Peyer's patch (tissue), 4 donors: ENCODE data around the gene ULK3. TPM values are rescaled to one million over a fixed set of nuclear protein-coding genes. Genes with fewer than 3 reads are reported as not detected.

Source experiments
- DNase-seq, 3 donors: peaks; one replicate each; pipeline ENCODE4 v3.0.0-alpha.2; 2017 to 2019
- H3K27ac ChIP-seq, 4 donors: fragments of 200-600 bp; sonication (generic); one replicate each; pipeline ENCODE4 v1.5.1; 2016 to 2019
- H3K27me3 ChIP-seq, 2 donors: fragments of 200-600 bp; sonication (generic); one replicate each; pipeline ENCODE4 v1.5.1; 2019
- H3K36me3 ChIP-seq, 3 donors: fragments of 200-600 bp; sonication (generic); one replicate each; pipeline ENCODE4 v1.5.1; 2016 to 2019
- H3K4me1 ChIP-seq, 4 donors: fragments of 200-600 bp; sonication (generic); one replicate each; pipeline ENCODE4 v1.5.1; 2016 to 2019
- H3K4me3 ChIP-seq, 4 donors: fragments of 200-600 bp; sonication (generic); 1 replicate in 3 of 4; 2 replicates in 1 of 4; pipeline ENCODE4 v1.5.1; 2016 to 2019; ENCODE audit warnings: mild to moderate bottlenecking in 1 of 4
- H3K9me3 ChIP-seq, 4 donors: fragments of 200-600 bp; sonication (generic); one replicate each; pipeline ENCODE4 v1.5.1; 2016 to 2019; ENCODE audit warnings: mild to moderate bottlenecking in 1 of 4
- POLR2A ChIP-seq, 2 donors: fragments of 450-650 bp; IDR thresholded peaks; one replicate each; pipeline ENCODE4 v1.5.1; 2017; ENCODE audit warnings: antibody characterized with exemption in 2 of 2, mild to moderate bottlenecking in 2 of 2, moderate library complexity in 2 of 2
- total RNA-seq, 4 donors: library from RNA; depleted of rRNA; stranded (reverse); fragments of >200 nt; gene quantifications; one replicate each; pipeline ENCODE4 v1.1.0, GENCODE V29; 2016
- TF ChIP-seq, protein P1 (sequence below), 6 experiments: fragments of 450-650 bp in 4 of 6; fragments of 200-600 bp in 2 of 6; sonication (generic) in 1 of 6; IDR thresholded peaks; one replicate each; pipeline ENCODE4 v1.5.1; 2017 to 2019; ENCODE audit warnings: antibody characterized with exemption in 6 of 6, mild to moderate bottlenecking in 3 of 6, moderate library complexity in 1 of 6

ULK3 gene
- total RNA-seq, 4 donors from 2014 or later, result 194 to 508 (median 288) TPM

DNA sequence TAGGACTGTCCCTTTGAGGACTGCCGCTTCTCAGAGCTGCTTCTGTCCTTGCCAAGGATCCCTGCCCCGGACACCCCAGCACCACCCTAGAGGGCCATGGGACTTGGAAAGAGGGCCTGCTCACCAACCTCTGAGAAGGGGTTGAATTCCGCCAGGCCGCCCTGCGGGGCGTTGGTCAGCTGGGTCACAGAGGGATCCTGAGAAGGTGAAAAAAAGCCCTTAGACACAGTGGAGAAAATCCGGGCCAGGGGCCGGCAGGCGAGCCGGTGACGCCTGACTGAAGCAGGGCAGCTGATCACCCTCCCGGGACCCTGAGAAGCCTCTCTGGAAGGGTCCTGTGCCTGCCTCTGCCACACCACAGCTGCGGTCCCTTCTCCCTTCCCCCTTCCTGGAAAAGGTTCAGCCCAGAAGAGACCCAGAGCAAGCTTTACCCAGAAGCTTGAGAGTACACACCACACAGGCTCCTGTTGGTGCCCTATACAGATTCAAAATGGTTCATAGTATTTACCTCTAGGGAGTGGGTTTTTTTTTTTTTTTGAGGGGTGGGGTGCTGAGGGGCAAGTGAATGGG lies 11.6 kb upstream of the ULK3 start:
- peaks cover 0 to 51% (median 0%) of the 10 kb centered on the region in 3 donors for H3K36me3 ChIP-seq
- H3K27me3 ChIP-seq, result no peaks in the 10 kb centered on the region
- H3K4me1 ChIP-seq, result peaks cover 14 to 45% (median 19%) of the 10 kb centered on the region in 4 donors
- no peaks in the 10 kb centered on the region for H3K9me3 ChIP-seq
- TF ChIP-seq, protein P1, sequence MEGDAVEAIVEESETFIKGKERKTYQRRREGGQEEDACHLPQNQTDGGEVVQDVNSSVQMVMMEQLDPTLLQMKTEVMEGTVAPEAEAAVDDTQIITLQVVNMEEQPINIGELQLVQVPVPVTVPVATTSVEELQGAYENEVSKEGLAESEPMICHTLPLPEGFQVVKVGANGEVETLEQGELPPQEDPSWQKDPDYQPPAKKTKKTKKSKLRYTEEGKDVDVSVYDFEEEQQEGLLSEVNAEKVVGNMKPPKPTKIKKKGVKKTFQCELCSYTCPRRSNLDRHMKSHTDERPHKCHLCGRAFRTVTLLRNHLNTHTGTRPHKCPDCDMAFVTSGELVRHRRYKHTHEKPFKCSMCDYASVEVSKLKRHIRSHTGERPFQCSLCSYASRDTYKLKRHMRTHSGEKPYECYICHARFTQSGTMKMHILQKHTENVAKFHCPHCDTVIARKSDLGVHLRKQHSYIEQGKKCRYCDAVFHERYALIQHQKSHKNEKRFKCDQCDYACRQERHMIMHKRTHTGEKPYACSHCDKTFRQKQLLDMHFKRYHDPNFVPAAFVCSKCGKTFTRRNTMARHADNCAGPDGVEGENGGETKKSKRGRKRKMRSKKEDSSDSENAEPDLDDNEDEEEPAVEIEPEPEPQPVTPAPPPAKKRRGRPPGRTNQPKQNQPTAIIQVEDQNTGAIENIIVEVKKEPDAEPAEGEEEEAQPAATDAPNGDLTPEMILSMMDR (IDR thresholded peaks at IDR 0.05), result no peak
- no peak for TF ChIP-seq POLR2A (IDR thresholded peaks at IDR 0.05)
- no peak for DNase-seq
- no peak overlapping the region for H3K4me3 ChIP-seq
- H3K27ac ChIP-seq, result no peak overlapping the region

DNA sequence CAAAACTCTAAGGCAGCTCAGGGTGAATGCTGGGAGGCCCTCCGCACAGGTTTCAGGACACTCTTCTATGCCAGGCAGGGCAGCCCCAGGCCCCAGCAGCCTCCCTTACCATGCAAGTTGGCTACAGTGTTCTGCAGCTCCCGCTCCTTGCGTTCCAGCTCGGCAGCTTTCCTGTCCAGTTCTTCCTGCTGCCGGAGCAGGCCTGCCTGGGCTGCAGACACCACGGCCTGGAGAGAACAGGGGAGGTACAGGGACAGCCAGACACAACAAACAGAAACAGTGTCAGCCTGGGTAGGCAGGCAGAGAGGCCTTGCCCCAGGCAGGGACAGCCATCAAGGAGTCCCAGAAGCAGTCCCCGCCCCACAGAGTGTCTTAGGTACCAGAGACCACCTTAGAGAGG lies 9.0 kb upstream of the ULK3 start:
- peaks cover 4 to 19% (median 5%) of the 10 kb centered on the region in 4 donors for H3K4me1 ChIP-seq
- H3K27ac ChIP-seq, result no peak overlapping the region
- TF ChIP-seq, protein P1 (IDR thresholded peaks at IDR 0.05), result no peak
- no peak for TF ChIP-seq POLR2A (IDR thresholded peaks at IDR 0.05)
- H3K36me3 ChIP-seq, result peaks cover 0 to 77% (median 0%) of the 10 kb centered on the region in 3 donors
- no peak overlapping the region for H3K4me3 ChIP-seq
- H3K27me3 ChIP-seq, result no peaks in the 10 kb centered on the region
- no peaks in the 10 kb centered on the region for H3K9me3 ChIP-seq
- DNase-seq, result no peak

DNA sequence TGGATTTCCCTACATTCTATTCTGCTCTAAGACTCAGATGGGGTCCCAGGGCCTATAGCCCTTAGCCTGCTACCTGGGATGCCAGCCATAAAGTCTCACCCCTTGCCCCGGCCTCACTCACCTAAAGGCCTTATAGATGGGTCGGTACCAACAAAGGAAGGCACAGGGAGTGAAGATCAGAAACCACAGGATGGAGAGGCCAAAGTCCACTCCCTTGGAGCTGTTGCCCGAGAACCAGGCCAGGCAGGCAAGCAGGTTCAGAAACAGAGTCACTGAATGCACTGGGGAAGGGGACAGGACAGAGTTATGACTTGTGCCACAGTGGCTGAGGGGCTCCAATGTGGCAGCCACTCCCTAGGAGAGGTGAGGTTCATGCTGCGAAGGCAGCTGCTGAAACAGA lies 7.4 kb upstream of the ULK3 start:
- DNase-seq, result peak in 1 of 3 donors; percentile 68
- TF ChIP-seq POLR2A (IDR thresholded peaks at IDR 0.05), result no peak
- TF ChIP-seq, protein P1 (IDR thresholded peaks at IDR 0.05), result no peak
- H3K4me1 ChIP-seq, result peaks cover 0 to 8% (median 0%) of the 10 kb centered on the region in 4 donors
- no peak overlapping the region for H3K4me3 ChIP-seq
- H3K27me3 ChIP-seq, result no peaks in the 10 kb centered on the region
- peaks cover 0 to 84% (median 0%) of the 10 kb centered on the region in 3 donors for H3K36me3 ChIP-seq
- no peaks in the 10 kb centered on the region for H3K9me3 ChIP-seq
- peak overlapping the region in 1 of 4 donors; percentile 52 for H3K27ac ChIP-seq

DNA sequence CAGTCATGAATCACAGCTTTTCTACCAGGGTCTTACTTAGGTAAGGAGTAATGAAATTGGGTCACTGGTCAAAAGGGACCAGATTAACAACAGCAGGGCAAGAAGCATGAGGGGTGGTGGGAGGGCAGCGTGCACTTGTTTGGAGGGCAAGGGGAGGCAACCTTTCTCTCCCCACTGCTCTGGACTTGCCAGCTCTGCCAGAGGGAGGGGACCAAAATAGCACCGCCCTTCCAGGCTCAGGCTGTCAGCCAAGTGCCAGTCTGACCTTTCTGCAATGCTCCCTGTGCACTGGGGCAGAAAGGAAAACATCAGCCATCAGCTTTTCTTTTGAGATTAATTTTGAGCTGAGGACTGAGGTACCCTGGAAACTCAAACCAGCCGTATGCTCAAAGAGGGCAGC lies 4.5 kb upstream of the ULK3 start:
- Histone ChIP-seq H3K27me3 (no peaks in the 10 kb centered on the region), H3K27ac (no peak overlapping the region), H3K36me3 (peaks cover 0 to 68% (median 0%) of the 10 kb centered on the region in 3 donors), H3K4me1 (peaks cover 0 to 16% (median 11%) of the 10 kb centered on the region in 4 donors), H3K4me3 (no peak overlapping the region), H3K9me3 (no peaks in the 10 kb centered on the region)
- DNase-seq, result no peak
- no peak for TF ChIP-seq POLR2A (IDR thresholded peaks at IDR 0.05)
- TF ChIP-seq, protein P1 (IDR thresholded peaks at IDR 0.05), result no peak

DNA sequence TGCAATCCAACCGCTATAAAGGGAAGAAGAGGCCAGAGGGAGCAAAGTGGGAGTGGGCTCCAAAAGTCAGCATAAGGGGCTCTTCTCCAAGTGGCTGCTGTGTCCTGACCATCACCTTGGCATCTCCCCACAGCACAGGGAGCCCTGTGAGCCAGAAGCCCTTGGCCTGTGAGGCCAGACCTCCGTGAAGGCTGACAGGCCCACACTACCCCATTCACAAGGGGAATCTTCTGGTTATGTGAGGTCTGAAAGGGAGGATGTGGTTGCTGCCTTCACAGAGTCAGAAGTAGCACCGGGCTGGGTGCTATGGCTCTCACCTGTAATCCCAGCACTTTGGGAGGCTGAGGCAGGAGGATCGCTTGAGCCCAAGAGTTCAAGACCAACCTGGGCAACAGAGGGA lies 2.6 kb upstream of the ULK3 start:
- peaks cover 0 to 50% (median 0%) of the 10 kb centered on the region in 3 donors for H3K36me3 ChIP-seq
- H3K27ac ChIP-seq, result peak overlapping the region in 1 of 4 donors; percentile 92
- no peaks in the 10 kb centered on the region for H3K27me3 ChIP-seq
- DNase-seq, result no peak
- TF ChIP-seq POLR2A (IDR thresholded peaks at IDR 0.05), result no peak
- TF ChIP-seq, protein P1 (IDR thresholded peaks at IDR 0.05), result no peak
- no peaks in the 10 kb centered on the region for H3K9me3 ChIP-seq
- no peak overlapping the region for H3K4me3 ChIP-seq
- H3K4me1 ChIP-seq, result peaks cover 0 to 24% (median 15%) of the 10 kb centered on the region in 4 donors
